ENCODE measurements around the gene PTPRN2. TPM values are rescaled to one million over a fixed set of nuclear protein-coding genes. Genes with fewer than 3 reads are reported as not detected.

Gene PTPRN2
- total and polyA plus RNA-seq, 2 of the 8 experiments (the other 6 are each of a cell fraction or from before 2014, with no cell fraction given) = 2.6 to 4.5 TPM

DNA sequence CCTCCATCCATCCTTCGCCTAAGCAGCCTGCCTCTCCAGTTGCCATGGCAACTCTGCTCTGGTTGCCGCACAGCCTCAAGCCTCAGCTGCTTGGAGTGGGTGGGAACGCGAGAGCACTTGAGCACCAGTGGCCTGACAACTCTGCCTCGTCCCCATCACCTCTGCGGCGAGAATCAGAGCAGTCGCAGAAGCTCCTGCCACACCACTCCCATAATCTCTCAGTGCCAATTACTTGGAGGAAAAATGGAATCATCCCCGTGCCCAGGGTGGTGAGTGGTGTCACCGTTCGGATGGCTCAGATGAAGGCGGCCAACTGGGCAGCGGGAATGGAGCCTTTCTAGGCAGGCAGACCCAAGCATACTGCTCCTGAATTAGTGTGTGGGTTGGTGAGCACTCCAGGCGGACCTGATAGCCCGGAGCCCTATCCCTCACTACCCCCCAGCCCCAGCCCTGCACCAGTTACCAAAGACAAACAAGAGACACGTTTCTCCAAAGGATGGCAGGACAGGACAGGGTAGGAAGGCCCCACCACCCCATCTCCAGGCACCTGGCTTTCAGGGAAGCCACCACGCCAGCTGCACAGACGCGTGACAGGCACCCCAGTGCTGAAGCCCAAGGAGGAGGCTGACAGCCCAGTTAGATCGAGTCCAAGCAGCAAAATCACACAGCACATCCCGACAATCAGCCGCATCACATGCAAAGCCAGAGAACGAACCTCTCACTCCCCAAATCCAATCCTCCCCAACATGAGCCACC is 335.4 kb downstream of the PTPRN2 start (continued):
- no peak for TF ChIP-seq CHD7 (IDR thresholded peaks at IDR 0.05; ENCODE audit: insufficient replicate concordance, low read length)
- no peak for TF ChIP-seq MAX (IDR thresholded peaks at IDR 0.05)
- no peak for TF ChIP-seq RAD21 (IDR thresholded peaks at IDR 0.05 in 1 of 2, conservative IDR thresholded peaks at IDR 0.05 in 1 of 2; ENCODE audit: low read depth in 2 of 2, low read length in 2 of 2)
- no peak for TF ChIP-seq KDM5A (IDR thresholded peaks at IDR 0.05; ENCODE audit: low read length)
- TF ChIP-seq CHD1 (IDR thresholded peaks at IDR 0.05; ENCODE audit: low read depth, low read length) = no peak
- no peak for TF ChIP-seq CTCF (IDR thresholded peaks at IDR 0.05; ENCODE audit: control extremely low read depth in 1 of 3, insufficient read depth in 1 of 3, low read depth in 1 of 3, low read length in 3 of 3)

All from H1 (cell line).